ENCODE results near the gene RUVBL2.

RUVBL2 gene

GRCh38 chr19:48993175-48994034 is at the start of gene RUVBL2, which contains the start of gene GYS1:
RUVBL2 (plus strand) TSS chr19:48993887; CDS start chr19:48993912, 25 bp downstream.
GYS1 (minus strand) TSS chr19:48993309; CDS start chr19:48993112, 197 bp downstream.
- Mint-ChIP-seq H3K36me3 (ENCODE audit: low read depth) (peaks cover 21% of the 10 kb centered on the region), H3K4me3 (peak within 1 kb of the TSS; percentile 93 to 96 (median 96)), H3K9me3 (no peaks in the 10 kb centered on the region), H3K4me1 (peaks cover 42% of the 10 kb centered on the region), H3K27me3 (ENCODE audit: low read depth) (no peaks in the 10 kb centered on the region), H3K27ac (peak within 1 kb of the TSS; percentile 85 to 99 (median 98))
- TF ChIP-seq, protein P1, sequence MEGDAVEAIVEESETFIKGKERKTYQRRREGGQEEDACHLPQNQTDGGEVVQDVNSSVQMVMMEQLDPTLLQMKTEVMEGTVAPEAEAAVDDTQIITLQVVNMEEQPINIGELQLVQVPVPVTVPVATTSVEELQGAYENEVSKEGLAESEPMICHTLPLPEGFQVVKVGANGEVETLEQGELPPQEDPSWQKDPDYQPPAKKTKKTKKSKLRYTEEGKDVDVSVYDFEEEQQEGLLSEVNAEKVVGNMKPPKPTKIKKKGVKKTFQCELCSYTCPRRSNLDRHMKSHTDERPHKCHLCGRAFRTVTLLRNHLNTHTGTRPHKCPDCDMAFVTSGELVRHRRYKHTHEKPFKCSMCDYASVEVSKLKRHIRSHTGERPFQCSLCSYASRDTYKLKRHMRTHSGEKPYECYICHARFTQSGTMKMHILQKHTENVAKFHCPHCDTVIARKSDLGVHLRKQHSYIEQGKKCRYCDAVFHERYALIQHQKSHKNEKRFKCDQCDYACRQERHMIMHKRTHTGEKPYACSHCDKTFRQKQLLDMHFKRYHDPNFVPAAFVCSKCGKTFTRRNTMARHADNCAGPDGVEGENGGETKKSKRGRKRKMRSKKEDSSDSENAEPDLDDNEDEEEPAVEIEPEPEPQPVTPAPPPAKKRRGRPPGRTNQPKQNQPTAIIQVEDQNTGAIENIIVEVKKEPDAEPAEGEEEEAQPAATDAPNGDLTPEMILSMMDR (IDR thresholded peaks at IDR 0.05; ENCODE audit: unreplicated experiment in 3 of 3): peak; percentile 98 to 99 (median 99)

DNA sequence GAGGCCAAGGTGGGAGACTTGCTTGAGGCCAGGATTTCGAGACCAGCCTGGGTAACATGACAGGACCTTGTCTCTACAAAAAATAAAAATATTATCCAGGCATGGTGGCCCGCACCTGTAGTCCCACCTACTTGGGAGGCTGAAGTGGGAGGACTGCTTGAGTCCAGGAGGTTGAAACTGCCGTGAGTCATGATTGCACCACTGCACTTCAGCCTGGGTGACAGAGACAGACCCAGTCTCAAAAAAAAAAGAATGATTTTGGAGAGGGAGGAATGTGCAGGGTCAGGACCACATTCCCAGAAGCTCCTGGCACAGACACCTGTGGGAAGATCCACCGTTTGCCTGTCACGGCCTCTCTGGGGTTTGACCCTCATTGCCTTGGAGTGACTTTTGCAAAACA is 48.3 kb upstream of the RUVBL2 start:
- peaks cover 10% of the 10 kb centered on the region for H3K36me3 Mint-ChIP-seq (ENCODE audit: low read depth)
- peaks cover 3% of the 10 kb centered on the region for H3K27me3 Mint-ChIP-seq (ENCODE audit: low read depth)
- peaks cover 3% of the 10 kb centered on the region for H3K9me3 Mint-ChIP-seq
- no peak overlapping the region for H3K4me3 Mint-ChIP-seq
- H3K4me1 Mint-ChIP-seq: no peaks in the 10 kb centered on the region
- H3K27ac Mint-ChIP-seq: no peak overlapping the region
- TF ChIP-seq, protein P1 (IDR thresholded peaks at IDR 0.05; ENCODE audit: unreplicated experiment in 3 of 3): no peak

GRCh38 chr19:48945817-48946216 is 47.9 kb upstream of the RUVBL2 start:
- peaks cover 3% of the 10 kb centered on the region for H3K27me3 Mint-ChIP-seq (ENCODE audit: low read depth)
- TF ChIP-seq, protein P1 (IDR thresholded peaks at IDR 0.05; ENCODE audit: unreplicated experiment in 3 of 3): no peak
- peaks cover 7% of the 10 kb centered on the region for H3K36me3 Mint-ChIP-seq (ENCODE audit: low read depth)
- no peak overlapping the region for H3K4me3 Mint-ChIP-seq
- no peak overlapping the region for H3K27ac Mint-ChIP-seq
- no peaks in the 10 kb centered on the region for H3K4me1 Mint-ChIP-seq
- peaks cover 3% of the 10 kb centered on the region for H3K9me3 Mint-ChIP-seq

- peaks cover 3% of the 10 kb centered on the region for H3K27me3 Mint-ChIP-seq (ENCODE audit: low read depth)
- TF ChIP-seq, protein P1 (IDR thresholded peaks at IDR 0.05; ENCODE audit: unreplicated experiment in 3 of 3): no peak
- H3K9me3 Mint-ChIP-seq: no peaks in the 10 kb centered on the region
- no peak overlapping the region for H3K4me3 Mint-ChIP-seq
- no peak overlapping the region for H3K27ac Mint-ChIP-seq
- no peaks in the 10 kb centered on the region for H3K36me3 Mint-ChIP-seq (ENCODE audit: low read depth)
- H3K4me1 Mint-ChIP-seq: no peaks in the 10 kb centered on the region
Measured at GRCh38 chr19:48946463-48947257, 47.0 kb upstream of the RUVBL2 start.

GRCh38 chr19:48947258-48947542 is 46.5 kb upstream of the RUVBL2 start:
- peaks cover 3% of the 10 kb centered on the region for H3K27me3 Mint-ChIP-seq (ENCODE audit: low read depth)
- TF ChIP-seq, protein P1 (IDR thresholded peaks at IDR 0.05; ENCODE audit: unreplicated experiment in 3 of 3): no peak
- no peak overlapping the region for H3K4me3 Mint-ChIP-seq

More at GRCh38 chr19:48947258-48947542, 46.5 kb upstream of the RUVBL2 start:
- no peaks in the 10 kb centered on the region for H3K9me3 Mint-ChIP-seq
- H3K27ac Mint-ChIP-seq: no peak overlapping the region
- H3K4me1 Mint-ChIP-seq: no peaks in the 10 kb centered on the region
- no peaks in the 10 kb centered on the region for H3K36me3 Mint-ChIP-seq (ENCODE audit: low read depth)
